CD4-positive, alpha-beta memory T cell (primary cell): ENCODE data around the gene MICAL2. TPM values are rescaled to one million over a fixed set of nuclear protein-coding genes. Genes with fewer than 3 reads are reported as not detected.

Experiments used
- CTCF ChIA-PET: fragments of 350-600 bp; sonication (Branson Sonifier 250); formaldehyde crosslinking; loops from one replicate; lab custom pipeline; 2021; ENCODE audit warnings: inconsistent platforms; ENCODE audit not compliant: partially characterized antibody; lab: Charles Lee
- POLR2A ChIA-PET: fragments of 350-600 bp; sonication (Branson Sonifier 250); formaldehyde crosslinking; loops from one replicate; lab custom pipeline; 2021; ENCODE audit not compliant: partially characterized antibody; lab: Charles Lee
- DNase-seq, 5 donors: peaks; one replicate each; pipeline versions ENCODE4 v3.0.0 to v3.0.0-alpha.2; 2020 to 2022; ENCODE audit warnings: mixed read lengths in 1 of 5
- H3K27ac ChIP-seq: one replicate; pipeline ENCODE4 v1.7.0; 2013; ENCODE audit warnings: low read depth, low read length
- H3K27me3 ChIP-seq: 2 replicates; pipeline ENCODE4 v1.7.0; 2013; ENCODE audit warnings: mild to moderate bottlenecking, low read length, moderate library complexity; ENCODE audit not compliant: insufficient read depth
- H3K36me3 ChIP-seq: 2 replicates; pipeline ENCODE4 v1.7.0; 2013; ENCODE audit warnings: mild to moderate bottlenecking, low read length, moderate library complexity; ENCODE audit not compliant: insufficient read depth
- H3K4me1 ChIP-seq: 2 replicates; pipeline ENCODE4 v1.7.0; 2013; ENCODE audit warnings: mild to moderate bottlenecking, low read length, moderate library complexity; ENCODE audit not compliant: insufficient read depth
- H3K4me3 ChIP-seq, 2 donors: one replicate each; pipeline ENCODE4 v1.7.0; 2013; ENCODE audit warnings: low read length in 2 of 2, mild to moderate bottlenecking in 1 of 2
- H3K9me3 ChIP-seq, 2 donors: one replicate each; pipeline ENCODE4 v1.7.0; 2013; ENCODE audit warnings: low read length in 2 of 2, control low read depth in 1 of 2; ENCODE audit not compliant: control insufficient read depth in 1 of 2
- H3K27ac Mint-ChIP-seq, 7 donors: one replicate each; pipeline ENCODE4 v1.8.0; 2020 to 2021; ENCODE audit warnings: mixed read lengths in 7 of 7, mild to moderate bottlenecking in 6 of 7, inconsistent platforms in 3 of 7, moderate library complexity in 3 of 7
- H3K27me3 Mint-ChIP-seq, 2 donors: one replicate each; pipeline ENCODE4 v1.8.0; 2020 to 2021; ENCODE audit warnings: mixed read lengths in 2 of 2
- H3K36me3 Mint-ChIP-seq, 2 donors: one replicate each; pipeline ENCODE4 v1.8.0; 2020 to 2021; ENCODE audit warnings: mixed read lengths in 2 of 2, inconsistent platforms in 1 of 2, mild to moderate bottlenecking in 1 of 2
- H3K4me1 Mint-ChIP-seq, 4 donors: one replicate each; pipeline ENCODE4 v1.8.0; 2020 to 2021; ENCODE audit warnings: mixed read lengths in 4 of 4, mild to moderate bottlenecking in 1 of 4
- H3K4me3 Mint-ChIP-seq, 8 donors: one replicate each; pipeline ENCODE4 v1.8.0; 2020 to 2021; ENCODE audit warnings: mixed read lengths in 8 of 8, mild to moderate bottlenecking in 7 of 8, moderate library complexity in 6 of 8, inconsistent platforms in 3 of 8
- H3K9me3 Mint-ChIP-seq, 8 donors: one replicate each; pipeline ENCODE4 v1.8.0; 2020 to 2021; ENCODE audit warnings: mixed read lengths in 8 of 8, mild to moderate bottlenecking in 5 of 8, inconsistent platforms in 3 of 8, moderate library complexity in 1 of 8
- intact Hi-C: fragments of 100-400 bp; cut with micrococcal nuclease; formaldehyde crosslinking; loops from one replicate; pipeline ENCODE4 v1.15.1; 2023
- polyA plus RNA-seq, 2 donors: library from polyadenylated mRNA; unstranded; fragments of 300-500 nt; fragmentation: Illumina TruSeq; gene quantifications; one replicate each; pipeline ENCODE4 v1.2.3, GENCODE V29; 2021
- total RNA-seq, 2 experiments: library from RNA; stranded (reverse); gene quantifications; one replicate each; pipeline ENCODE4 v1.2.3, GENCODE V29; 2021

MICAL2 gene
- total and polyA plus RNA-seq, 4 experiments from 2014 or later: 10.9 to 38.8 (median 28.2) TPM

- H3K9me3 Mint-ChIP-seq: no peaks in the 10 kb centered on the region
- Histone ChIP-seq H3K36me3 (no peaks in the 10 kb centered on the region), H3K27me3 (no peaks in the 10 kb centered on the region), H3K4me1 (peaks cover 62% of the 10 kb centered on the region), H3K4me3 (peak overlapping the region; percentile 6 to 26), H3K27ac (no peak overlapping the region), H3K9me3 (no peaks in the 10 kb centered on the region)
- peaks cover 53 to 76% (median 61%) of the 10 kb centered on the region in 4 donors for H3K4me1 Mint-ChIP-seq
- H3K36me3 Mint-ChIP-seq: no peaks in the 10 kb centered on the region
- POLR2A ChIA-PET: interaction anchor here (0.6 to 3.1 kb wide), 10 partner anchors 12 to 245 kb away, joined by 3 to 15 read pairs (median 4); partner anchors contain the start of genes MICAL2 and USP47
- peak overlapping the region in 7 of 8 donors; percentile 52 to 81 (median 74) for H3K4me3 Mint-ChIP-seq
- no peak for DNase-seq
- no peaks in the 10 kb centered on the region for H3K27me3 Mint-ChIP-seq
- intact Hi-C loops: loop anchor here (1.0 to 2.0 kb wide), 2 partner anchors 24 to 150 kb away; partner anchors contain the start of gene MICAL2
- H3K27ac Mint-ChIP-seq: peak overlapping the region; percentile 1 to 94 (median 90)
- CTCF ChIA-PET: interaction anchor here (0.5 to 7.4 kb wide), 24 partner anchors 8 to 232 kb away, joined by 3 to 60 read pairs (median 6); no protein-coding TSS in a partner anchor
Measured at GRCh38 chr11:12086271-12087074, 23.9 kb upstream of the MICAL2 start.

- POLR2A ChIA-PET: interaction anchor here (0.9 to 3.1 kb wide), 10 partner anchors 12 to 149 kb away, joined by 3 to 15 read pairs (median 4); partner anchors contain the start of gene MICAL2
- Histone ChIP-seq H3K27ac (no peak overlapping the region), H3K4me3 (peak overlapping the region; percentile 6 to 26), H3K4me1 (peaks cover 62% of the 10 kb centered on the region), H3K27me3 (no peaks in the 10 kb centered on the region), H3K9me3 (no peaks in the 10 kb centered on the region), H3K36me3 (no peaks in the 10 kb centered on the region)
- H3K36me3 Mint-ChIP-seq: no peaks in the 10 kb centered on the region
- peaks cover 0 to 1% (median 0%) of the 10 kb centered on the region in 8 donors for H3K9me3 Mint-ChIP-seq
- CTCF ChIA-PET: interaction anchor here (0.7 to 7.4 kb wide), 27 partner anchors 9 to 1192 kb away, joined by 3 to 60 read pairs (median 6); no protein-coding TSS in a partner anchor
- DNase-seq: peak; percentile 39 to 63 (median 52)
- intact Hi-C loops: loop anchor here (1.0 to 2.0 kb wide), 2 partner anchors 23 to 149 kb away; partner anchors contain the start of gene MICAL2
- peaks cover 59 to 83% (median 65%) of the 10 kb centered on the region in 4 donors for H3K4me1 Mint-ChIP-seq
- peak overlapping the region; percentile 53 to 81 (median 72) for H3K4me3 Mint-ChIP-seq
- H3K27me3 Mint-ChIP-seq: no peaks in the 10 kb centered on the region
- peak overlapping the region; percentile 67 to 94 (median 90) for H3K27ac Mint-ChIP-seq
Measured at GRCh38 chr11:12087075-12088004, 23.1 kb upstream of the MICAL2 start.

- Mint-ChIP-seq H3K9me3 (peaks cover 0 to 1% (median 0%) of the 10 kb centered on the region in 8 donors), H3K4me1 (peaks cover 59 to 83% (median 66%) of the 10 kb centered on the region in 4 donors), H3K27me3 (no peaks in the 10 kb centered on the region), H3K27ac (peak overlapping the region; percentile 67 to 90 (median 84)), H3K36me3 (no peaks in the 10 kb centered on the region), H3K4me3 (peak overlapping the region in 7 of 8 donors; percentile 62 to 81 (median 74))
- POLR2A ChIA-PET: interaction anchor here (0.7 to 3.1 kb wide), 7 partner anchors 11 to 148 kb away, joined by 3 to 15 read pairs (median 5); partner anchors contain the start of gene MICAL2
- Histone ChIP-seq H3K27ac (no peak overlapping the region), H3K4me1 (peaks cover 62% of the 10 kb centered on the region), H3K27me3 (no peaks in the 10 kb centered on the region), H3K4me3 (no peak overlapping the region), H3K36me3 (no peaks in the 10 kb centered on the region), H3K9me3 (no peaks in the 10 kb centered on the region)
- CTCF ChIA-PET: interaction anchor here (0.8 to 7.4 kb wide), 19 partner anchors 11 to 195 kb away, joined by 3 to 60 read pairs (median 6); no protein-coding TSS in a partner anchor
- intact Hi-C loops: no loop called here
- DNase-seq: peak in 2 of 5 donors; percentile 5 to 21
Measured at GRCh38 chr11:12088047-12088481, 22.3 kb upstream of the MICAL2 start.

GRCh38 chr11:12088531-12088930 is 21.9 kb upstream of the MICAL2 start:
- H3K4me1 Mint-ChIP-seq: peaks cover 59 to 81% (median 66%) of the 10 kb centered on the region in 4 donors
- ChIA-PET POLR2A (interaction anchor here (0.7 to 3.1 kb wide), 6 partner anchors 11 to 148 kb away, joined by 3 to 14 read pairs (median 4); partner anchors contain the start of gene MICAL2), CTCF (interaction anchor here (1.2 to 7.4 kb wide), 13 partner anchors 13 to 194 kb away, joined by 3 to 60 read pairs (median 6); no protein-coding TSS in a partner anchor)
- peak overlapping the region in 7 of 8 donors; percentile 7 to 68 (median 50) for H3K4me3 Mint-ChIP-seq
- H3K36me3 ChIP-seq: no peaks in the 10 kb centered on the region
- no peaks in the 10 kb centered on the region for H3K27me3 Mint-ChIP-seq
- no peak overlapping the region for H3K4me3 ChIP-seq
- no peak overlapping the region for H3K27ac ChIP-seq
- no peak for DNase-seq
- H3K9me3 ChIP-seq: no peaks in the 10 kb centered on the region
- intact Hi-C loops: no loop called here
- peaks cover 0 to 1% (median 0%) of the 10 kb centered on the region in 8 donors for H3K9me3 Mint-ChIP-seq
- H3K36me3 Mint-ChIP-seq: no peaks in the 10 kb centered on the region
- H3K4me1 ChIP-seq: peaks cover 62% of the 10 kb centered on the region
- peak overlapping the region in 6 of 7 donors; percentile 29 to 84 (median 68) for H3K27ac Mint-ChIP-seq
- H3K27me3 ChIP-seq: no peaks in the 10 kb centered on the region

GRCh38 chr11:12089041-12089440 is 21.3 kb upstream of the MICAL2 start:
- H3K27ac ChIP-seq: no peak overlapping the region
- Mint-ChIP-seq H3K36me3 (no peaks in the 10 kb centered on the region), H3K9me3 (peaks cover 0 to 1% (median 0%) of the 10 kb centered on the region in 8 donors), H3K4me3 (peak overlapping the region in 7 of 8 donors; percentile 7 to 68 (median 50)), H3K27ac (peak overlapping the region in 5 of 7 donors; percentile 10 to 84 (median 70)), H3K27me3 (no peaks in the 10 kb centered on the region), H3K4me1 (peaks cover 57 to 77% (median 66%) of the 10 kb centered on the region in 4 donors)
- DNase-seq: no peak
- POLR2A ChIA-PET: interaction anchor here (0.5 to 2.0 kb wide), 4 partner anchors 19 to 147 kb away, joined by 3 to 7 read pairs (median 4); no protein-coding TSS in a partner anchor
- H3K36me3 ChIP-seq: no peaks in the 10 kb centered on the region
- H3K9me3 ChIP-seq: no peaks in the 10 kb centered on the region
- no peak overlapping the region for H3K4me3 ChIP-seq
- no peaks in the 10 kb centered on the region for H3K27me3 ChIP-seq
- CTCF ChIA-PET: interaction anchor here (1.5 to 7.4 kb wide), 6 partner anchors 13 to 194 kb away, joined by 3 to 60 read pairs (median 4); no protein-coding TSS in a partner anchor
- intact Hi-C loops: no loop called here
- peaks cover 62% of the 10 kb centered on the region for H3K4me1 ChIP-seq

GRCh38 chr11:12089473-12089872 is 20.9 kb upstream of the MICAL2 start:
- ChIA-PET POLR2A (interaction anchor here (0.5 to 2.0 kb wide), 4 partner anchors 19 to 147 kb away, joined by 3 to 7 read pairs (median 4); no protein-coding TSS in a partner anchor), CTCF (interaction anchor here (1.0 to 7.4 kb wide), 8 partner anchors 11 to 193 kb away, joined by 3 to 60 read pairs (median 4); no protein-coding TSS in a partner anchor)
- H3K27ac ChIP-seq: no peak overlapping the region
- Mint-ChIP-seq H3K27ac (peak overlapping the region in 6 of 7 donors; percentile 42 to 84 (median 60)), H3K9me3 (peaks cover 0 to 1% (median 0%) of the 10 kb centered on the region in 8 donors), H3K4me1 (peaks cover 57 to 74% (median 65%) of the 10 kb centered on the region in 4 donors), H3K36me3 (no peaks in the 10 kb centered on the region), H3K27me3 (no peaks in the 10 kb centered on the region), H3K4me3 (peak overlapping the region in 5 of 8 donors; percentile 11 to 71 (median 40))
- intact Hi-C loops: no loop called here
- DNase-seq: no peak
- no peaks in the 10 kb centered on the region for H3K9me3 ChIP-seq
- no peaks in the 10 kb centered on the region for H3K27me3 ChIP-seq
- H3K4me1 ChIP-seq: peaks cover 62% of the 10 kb centered on the region
- no peak overlapping the region for H3K4me3 ChIP-seq
- no peaks in the 10 kb centered on the region for H3K36me3 ChIP-seq
